UCSD-AML1 (cell line): ENCODE results near the gene NEUROD1.
A peak's percentile ranks its signal among the peaks of the same experiment; 100 is the strongest.
"Not testable (repeated sequence)": the region's sequence is repeated elsewhere in the genome, so short reads cannot be mapped to it uniquely, and the experiment has no call there.

Experiments used
- DNase-seq: peaks from one replicate; lab custom pipeline; 2025; ENCODE audit not compliant: unreplicated experiment; lab: John Stamatoyannopoulos, UW

NEUROD1 gene

GRCh38 chr2:181680055-181680936 is at the start of gene NEUROD1:
Gene NEUROD1 (minus strand): TSS chr2:181680517. CDS start chr2:181678860, 1,657 bp downstream.
- no peak for DNase-seq

GRCh38 chr2:181725476-181725875 is 45.2 kb upstream of the NEUROD1 start:
- no peak for DNase-seq

- DNase-seq = no peak
These were observed 44.3 kb upstream of the NEUROD1 start for GRCh38 chr2:181724662-181725061.

- DNase-seq = no peak
These were observed 43.4 kb upstream of the NEUROD1 start for GRCh38 chr2:181723731-181724130.

GRCh38 chr2:181715033-181715630 is 34.8 kb upstream of the NEUROD1 start:
- peak; percentile 23 for DNase-seq

- not testable (repeated sequence) for DNase-seq
These were observed 30.7 kb upstream of the NEUROD1 start for GRCh38 chr2:181711051-181711450.

- not testable (repeated sequence) for DNase-seq
These were observed 22.2 kb upstream of the NEUROD1 start for GRCh38 chr2:181702519-181702918.

GRCh38 chr2:181698223-181698622 is 17.9 kb upstream of the NEUROD1 start:
- no peak for DNase-seq

- DNase-seq = no peak
These were observed 17.3 kb upstream of the NEUROD1 start for GRCh38 chr2:181697571-181697970.

- DNase-seq = no peak
These were observed 16.8 kb upstream of the NEUROD1 start for GRCh38 chr2:181697126-181697525.

GRCh38 chr2:181694271-181694670 is 14.0 kb upstream of the NEUROD1 start:
- no peak for DNase-seq

- no peak for DNase-seq
These were observed 10.5 kb upstream of the NEUROD1 start for GRCh38 chr2:181690860-181691259.

- DNase-seq = no peak
These were observed 6.4 kb upstream of the NEUROD1 start for GRCh38 chr2:181686576-181687185.

- DNase-seq = peak; percentile 9
These were observed 4.9 kb upstream of the NEUROD1 start for GRCh38 chr2:181685150-181685688.

GRCh38 chr2:181684454-181685149 is 4.3 kb upstream of the NEUROD1 start:
- DNase-seq = no peak

- DNase-seq = no peak
These were observed 3.5 kb upstream of the NEUROD1 start for GRCh38 chr2:181683518-181684453.

- no peak for DNase-seq
These were observed 2.6 kb upstream of the NEUROD1 start for GRCh38 chr2:181682795-181683517.

- no peak for DNase-seq
These were observed 1.9 kb upstream of the NEUROD1 start for GRCh38 chr2:181682026-181682789.
